ENCODE results near the gene SMAD6.

DNA sequence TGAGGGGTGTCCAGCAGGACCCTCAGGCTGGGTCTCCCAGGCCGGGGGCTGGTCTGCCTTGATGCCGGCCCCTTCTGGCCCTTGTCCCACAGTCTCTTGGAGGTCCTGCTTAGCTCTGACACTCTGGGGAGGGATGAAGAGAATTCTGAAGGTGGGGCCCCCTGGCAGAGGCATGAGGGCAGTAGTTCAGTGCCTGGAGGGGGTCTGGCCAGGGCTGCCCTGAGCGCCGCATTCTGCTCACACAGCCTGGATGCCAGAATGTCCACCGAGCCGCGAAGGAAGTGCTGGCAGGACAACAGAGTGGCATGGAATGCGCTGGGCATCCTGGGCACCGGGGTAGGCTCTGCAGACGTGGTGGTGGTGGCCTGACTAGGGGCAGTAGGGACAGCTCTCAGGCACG is 55.5 kb downstream of the SMAD6 start:
- TF ChIP-seq, protein P1, sequence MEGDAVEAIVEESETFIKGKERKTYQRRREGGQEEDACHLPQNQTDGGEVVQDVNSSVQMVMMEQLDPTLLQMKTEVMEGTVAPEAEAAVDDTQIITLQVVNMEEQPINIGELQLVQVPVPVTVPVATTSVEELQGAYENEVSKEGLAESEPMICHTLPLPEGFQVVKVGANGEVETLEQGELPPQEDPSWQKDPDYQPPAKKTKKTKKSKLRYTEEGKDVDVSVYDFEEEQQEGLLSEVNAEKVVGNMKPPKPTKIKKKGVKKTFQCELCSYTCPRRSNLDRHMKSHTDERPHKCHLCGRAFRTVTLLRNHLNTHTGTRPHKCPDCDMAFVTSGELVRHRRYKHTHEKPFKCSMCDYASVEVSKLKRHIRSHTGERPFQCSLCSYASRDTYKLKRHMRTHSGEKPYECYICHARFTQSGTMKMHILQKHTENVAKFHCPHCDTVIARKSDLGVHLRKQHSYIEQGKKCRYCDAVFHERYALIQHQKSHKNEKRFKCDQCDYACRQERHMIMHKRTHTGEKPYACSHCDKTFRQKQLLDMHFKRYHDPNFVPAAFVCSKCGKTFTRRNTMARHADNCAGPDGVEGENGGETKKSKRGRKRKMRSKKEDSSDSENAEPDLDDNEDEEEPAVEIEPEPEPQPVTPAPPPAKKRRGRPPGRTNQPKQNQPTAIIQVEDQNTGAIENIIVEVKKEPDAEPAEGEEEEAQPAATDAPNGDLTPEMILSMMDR (IDR thresholded peaks at IDR 0.05), result no peak
- no peak for TF ChIP-seq POLR2A (IDR thresholded peaks at IDR 0.05; ENCODE audit: low read depth)
